CD4-positive, CD25-positive, alpha-beta regulatory T cell (primary cell): ENCODE measurements around the gene S1PR4. TPM values are rescaled to one million over a fixed set of nuclear protein-coding genes. Genes with fewer than 3 reads are reported as not detected.
"Not testable (repeated sequence)": the region's sequence is repeated elsewhere in the genome, so short reads cannot be mapped to it uniquely, and the experiment has no call there.

Experiments
- ATAC-seq, 2 donors: fragments of 150-1000 bp; cut with Tn5 transposase; one replicate each; pipeline ENCODE4 v1.10.0; 2021; ENCODE audit warnings: low read depth in 2 of 2, moderate number of reproducible peaks in 2 of 2, moderate library complexity in 1 of 2
- DNase-seq, 3 donors: peaks; one replicate each; pipeline versions ENCODE4 v3.0.0 to v3.0.0-alpha.2; 2012 to 2022; ENCODE audit warnings: mixed read lengths in 1 of 3
- H3K27ac ChIP-seq: one replicate; pipeline ENCODE4 v1.7.0; 2013; ENCODE audit warnings: mild to moderate bottlenecking, low read length; ENCODE audit not compliant: insufficient read depth, poor library complexity, severe bottlenecking
- H3K27me3 ChIP-seq: one replicate; pipeline ENCODE4 v1.7.0; 2013; ENCODE audit warnings: low read length; ENCODE audit not compliant: control insufficient read depth, insufficient read depth
- H3K36me3 ChIP-seq: one replicate; pipeline ENCODE4 v1.7.0; 2013; ENCODE audit warnings: mild to moderate bottlenecking, low read length, moderate library complexity; ENCODE audit not compliant: control insufficient read depth, insufficient read depth
- H3K4me1 ChIP-seq: 2 replicates; pipeline ENCODE4 v1.7.0; 2013; ENCODE audit warnings: mild to moderate bottlenecking, low read length; ENCODE audit not compliant: insufficient read depth, control insufficient read depth, poor library complexity, severe bottlenecking
- H3K4me3 ChIP-seq: one replicate; pipeline ENCODE4 v1.7.0; 2013; ENCODE audit warnings: low read depth, mild to moderate bottlenecking, low read length, moderate library complexity
- H3K9me3 ChIP-seq, 2 experiments: 1 replicate in 1 of 2; 2 replicates in 1 of 2; pipeline ENCODE4 v1.7.0; 2013; ENCODE audit warnings: low read length in 2 of 2, mild to moderate bottlenecking in 1 of 2, moderate library complexity in 1 of 2; ENCODE audit not compliant: control insufficient read depth in 2 of 2
- H3K27ac Mint-ChIP-seq, 3 donors: one replicate each; pipeline ENCODE4 v1.8.0; 2020 to 2022; ENCODE audit warnings: mild to moderate bottlenecking in 3 of 3, mixed read lengths in 3 of 3, moderate library complexity in 2 of 3
- H3K27me3 Mint-ChIP-seq: one replicate; pipeline ENCODE4 v1.8.0; 2022; ENCODE audit warnings: mild to moderate bottlenecking, mixed read lengths
- H3K36me3 Mint-ChIP-seq: one replicate; pipeline ENCODE4 v1.8.0; 2020; ENCODE audit warnings: mixed read lengths
- H3K4me1 Mint-ChIP-seq, 4 donors: one replicate each; pipeline ENCODE4 v1.8.0; 2020 to 2022; ENCODE audit warnings: mixed read lengths in 4 of 4, mild to moderate bottlenecking in 1 of 4
- H3K4me3 Mint-ChIP-seq, 4 donors: one replicate each; pipeline ENCODE4 v1.8.0; 2020 to 2022; ENCODE audit warnings: mild to moderate bottlenecking in 4 of 4, mixed read lengths in 4 of 4, moderate library complexity in 3 of 4
- H3K9me3 Mint-ChIP-seq, 7 donors: one replicate each; pipeline ENCODE4 v1.8.0; 2020 to 2022; ENCODE audit warnings: mixed read lengths in 7 of 7, mild to moderate bottlenecking in 3 of 7, moderate library complexity in 2 of 7
- polyA plus RNA-seq, 4 donors: library from polyadenylated mRNA; unstranded; fragments of 300-500 nt; fragmentation: Illumina TruSeq; gene quantifications; one replicate each; pipeline ENCODE4 v1.2.3, GENCODE V29; 2021
- total RNA-seq: library from RNA; stranded (reverse); gene quantifications from one replicate; pipeline ENCODE4 v1.2.3, GENCODE V29; 2022

S1PR4 gene
- total and polyA plus RNA-seq, 5 donors from 2014 or later, result 159 to 902 (median 715) TPM

- Histone ChIP-seq H3K27me3 (no peaks in the 10 kb centered on the region), H3K36me3 (peaks cover 3% of the 10 kb centered on the region), H3K27ac (no peak overlapping the region), H3K9me3 (no peaks in the 10 kb centered on the region), H3K4me1 (peaks cover 15% of the 10 kb centered on the region), H3K4me3 (no peak overlapping the region)
- peak in 1 of 3 donors; percentile 49 for DNase-seq
- ATAC-seq, result no peak
- H3K4me3 Mint-ChIP-seq, result peak overlapping the region in 1 of 4 donors; percentile 27
- H3K4me1 Mint-ChIP-seq, result peaks cover 0 to 28% (median 17%) of the 10 kb centered on the region in 4 donors
- H3K27me3 Mint-ChIP-seq, result no peaks in the 10 kb centered on the region
- H3K36me3 Mint-ChIP-seq, result peaks cover 7% of the 10 kb centered on the region
- peak overlapping the region in 1 of 3 donors; percentile 84 for H3K27ac Mint-ChIP-seq
- H3K9me3 Mint-ChIP-seq, result peaks cover 0 to 3% (median 0%) of the 10 kb centered on the region in 7 donors
Measured at GRCh38 chr19:3162418-3163229, 15.9 kb upstream of the S1PR4 start.

- DNase-seq (peak; percentile 57 to 80 (median 71)), ATAC-seq (peak; percentile 81 to 87)
- peaks cover 7% of the 10 kb centered on the region for H3K36me3 Mint-ChIP-seq
Measured at GRCh38 chr19:3163230-3163886, 15.2 kb upstream of the S1PR4 start.

GRCh38 chr19:3163943-3164342 is 14.6 kb upstream of the S1PR4 start:
- H3K27me3 ChIP-seq, result no peaks in the 10 kb centered on the region
- Mint-ChIP-seq H3K27me3 (no peaks in the 10 kb centered on the region), H3K27ac (peak overlapping the region in 2 of 3 donors; percentile 75 to 84), H3K36me3 (peaks cover 7% of the 10 kb centered on the region), H3K4me1 (peaks cover 0 to 28% (median 18%) of the 10 kb centered on the region in 4 donors), H3K9me3 (peaks cover 0 to 3% (median 0%) of the 10 kb centered on the region in 7 donors), H3K4me3 (no peak overlapping the region)
- no peak overlapping the region for H3K27ac ChIP-seq
- no peaks in the 10 kb centered on the region for H3K9me3 ChIP-seq
- ATAC-seq (no peak), DNase-seq (no peak)
- H3K4me3 ChIP-seq, result no peak overlapping the region
- peaks cover 15% of the 10 kb centered on the region for H3K4me1 ChIP-seq
- no peaks in the 10 kb centered on the region for H3K36me3 ChIP-seq

More at GRCh38 chr19:3163230-3163886, 15.2 kb upstream of the S1PR4 start:
- H3K36me3 ChIP-seq, result no peaks in the 10 kb centered on the region
- H3K9me3 ChIP-seq, result no peaks in the 10 kb centered on the region
- peaks cover 0 to 28% (median 18%) of the 10 kb centered on the region in 4 donors for H3K4me1 Mint-ChIP-seq
- H3K9me3 Mint-ChIP-seq, result peaks cover 0 to 3% (median 0%) of the 10 kb centered on the region in 7 donors
- peak overlapping the region in 1 of 4 donors; percentile 9 for H3K4me3 Mint-ChIP-seq
- no peaks in the 10 kb centered on the region for H3K27me3 ChIP-seq
- H3K4me3 ChIP-seq, result no peak overlapping the region
- no peak overlapping the region for H3K27ac ChIP-seq
- no peaks in the 10 kb centered on the region for H3K27me3 Mint-ChIP-seq
- peaks cover 15% of the 10 kb centered on the region for H3K4me1 ChIP-seq
- peak overlapping the region in 2 of 3 donors; percentile 75 to 84 for H3K27ac Mint-ChIP-seq

- Histone ChIP-seq H3K9me3 (no peaks in the 10 kb centered on the region), H3K27me3 (no peaks in the 10 kb centered on the region), H3K4me3 (no peak overlapping the region), H3K36me3 (no peaks in the 10 kb centered on the region), H3K4me1 (peaks cover 15% of the 10 kb centered on the region), H3K27ac (no peak overlapping the region)
- H3K27me3 Mint-ChIP-seq, result no peaks in the 10 kb centered on the region
- no peak for ATAC-seq
- H3K9me3 Mint-ChIP-seq, result no peaks in the 10 kb centered on the region
- H3K4me1 Mint-ChIP-seq, result peaks cover 0 to 48% (median 23%) of the 10 kb centered on the region in 4 donors
- peak overlapping the region in 1 of 4 donors; percentile 40 for H3K4me3 Mint-ChIP-seq
- DNase-seq, result no peak
- H3K27ac Mint-ChIP-seq, result no peak overlapping the region
- no peaks in the 10 kb centered on the region for H3K36me3 Mint-ChIP-seq
Measured at GRCh38 chr19:3167533-3168272, 10.9 kb upstream of the S1PR4 start.

GRCh38 chr19:3171894-3172672 is 6.5 kb upstream of the S1PR4 start:
- Histone ChIP-seq H3K36me3 (no peaks in the 10 kb centered on the region), H3K9me3 (no peaks in the 10 kb centered on the region), H3K27me3 (no peaks in the 10 kb centered on the region), H3K4me1 (peaks cover 14% of the 10 kb centered on the region), H3K27ac (no peak overlapping the region), H3K4me3 (no peak overlapping the region)
- H3K27ac Mint-ChIP-seq, result peak overlapping the region; percentile 67 to 94 (median 82)
- DNase-seq (no peak), ATAC-seq (peak in 1 of 2 donors; percentile 8)
- H3K4me1 Mint-ChIP-seq, result peaks cover 0 to 40% (median 20%) of the 10 kb centered on the region in 4 donors
- H3K9me3 Mint-ChIP-seq, result no peaks in the 10 kb centered on the region
- H3K36me3 Mint-ChIP-seq, result no peaks in the 10 kb centered on the region
- peaks cover 4% of the 10 kb centered on the region for H3K27me3 Mint-ChIP-seq
- H3K4me3 Mint-ChIP-seq, result peak overlapping the region in 1 of 4 donors; percentile 60

GRCh38 chr19:3172673-3173000 is 5.9 kb upstream of the S1PR4 start:
- not testable (repeated sequence) for ATAC-seq, H3K9me3 ChIP-seq, H3K4me3 ChIP-seq, H3K27me3 Mint-ChIP-seq, H3K36me3 Mint-ChIP-seq, H3K27me3 ChIP-seq, H3K27ac ChIP-seq, DNase-seq, H3K4me3 Mint-ChIP-seq, H3K9me3 Mint-ChIP-seq, H3K36me3 ChIP-seq
- peak overlapping the region in 2 of 3 donors; percentile 69 to 82 for H3K27ac Mint-ChIP-seq
- H3K4me1 ChIP-seq, result peaks cover 20% of the 10 kb centered on the region
- H3K4me1 Mint-ChIP-seq, result peaks cover 0 to 41% (median 21%) of the 10 kb centered on the region in 4 donors
